ENCODE results near the gene LINC01488. TPM values are rescaled to one million over a fixed set of nuclear protein-coding genes. Genes with fewer than 3 reads are reported as not detected.

LINC01488 gene
- total and polyA plus RNA-seq, 3 donors from 2014 or later: not detected

DNA sequence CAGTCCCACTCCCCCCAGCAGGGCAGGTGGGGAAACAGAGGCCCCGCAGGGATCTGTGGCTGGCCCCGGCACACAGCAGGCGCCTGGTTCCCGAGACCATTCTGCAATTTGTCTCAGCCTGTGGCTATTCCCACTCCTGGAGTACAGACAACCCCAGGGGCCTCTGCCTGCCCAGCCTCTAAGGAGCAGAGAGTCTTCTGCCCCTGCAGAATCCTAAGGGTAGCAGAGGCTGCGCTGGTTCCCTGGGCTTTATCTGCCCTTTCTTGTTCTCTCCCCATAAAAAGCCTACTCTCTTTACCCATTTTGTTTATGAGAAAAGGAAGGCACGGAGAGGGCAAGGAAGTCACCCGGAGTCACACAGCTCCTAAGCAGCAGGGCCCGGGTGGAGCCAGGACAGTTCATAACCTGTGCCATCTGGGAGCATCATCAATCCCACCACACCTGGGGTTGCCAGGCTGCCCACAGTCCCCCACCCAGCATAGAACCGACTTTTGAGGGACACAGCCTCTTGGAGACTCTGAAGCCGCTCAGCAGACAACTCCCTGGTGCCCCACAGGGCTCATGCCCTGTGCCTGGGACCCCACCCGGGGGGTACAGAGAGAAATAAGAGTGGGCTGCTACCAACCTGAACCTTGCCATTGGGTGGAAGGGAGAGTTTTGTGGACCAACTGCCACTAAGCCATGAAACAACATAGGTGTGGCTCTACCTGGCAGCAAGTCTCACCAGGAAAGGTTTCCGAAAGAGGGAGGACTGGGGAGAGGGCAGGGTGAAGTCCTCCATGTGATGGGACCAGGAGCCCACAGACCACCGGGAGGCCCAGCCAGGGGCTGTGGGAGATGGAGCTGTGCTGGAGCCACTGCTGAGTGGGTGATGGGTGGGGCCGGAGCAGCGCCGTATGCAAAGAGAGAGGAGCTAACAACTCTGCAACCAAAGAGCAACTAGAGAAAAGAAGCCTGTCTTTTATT lies 17.2 kb upstream of the LINC01488 start:
- Histone ChIP-seq H3K4me1 (no peaks in the 10 kb centered on the region), H3K4me3 (no peak overlapping the region), H3K27me3 (no peaks in the 10 kb centered on the region), H3K36me3 (ENCODE audit: low read depth, missing control alignments) (no peaks in the 10 kb centered on the region), H3K9me3 (no peaks in the 10 kb centered on the region), H3K27ac (no peak overlapping the region)
- intact Hi-C loops (cut with DNase I; ENCODE audit: low total_unique reads): no loop called here
- TF ChIP-seq, protein P1, sequence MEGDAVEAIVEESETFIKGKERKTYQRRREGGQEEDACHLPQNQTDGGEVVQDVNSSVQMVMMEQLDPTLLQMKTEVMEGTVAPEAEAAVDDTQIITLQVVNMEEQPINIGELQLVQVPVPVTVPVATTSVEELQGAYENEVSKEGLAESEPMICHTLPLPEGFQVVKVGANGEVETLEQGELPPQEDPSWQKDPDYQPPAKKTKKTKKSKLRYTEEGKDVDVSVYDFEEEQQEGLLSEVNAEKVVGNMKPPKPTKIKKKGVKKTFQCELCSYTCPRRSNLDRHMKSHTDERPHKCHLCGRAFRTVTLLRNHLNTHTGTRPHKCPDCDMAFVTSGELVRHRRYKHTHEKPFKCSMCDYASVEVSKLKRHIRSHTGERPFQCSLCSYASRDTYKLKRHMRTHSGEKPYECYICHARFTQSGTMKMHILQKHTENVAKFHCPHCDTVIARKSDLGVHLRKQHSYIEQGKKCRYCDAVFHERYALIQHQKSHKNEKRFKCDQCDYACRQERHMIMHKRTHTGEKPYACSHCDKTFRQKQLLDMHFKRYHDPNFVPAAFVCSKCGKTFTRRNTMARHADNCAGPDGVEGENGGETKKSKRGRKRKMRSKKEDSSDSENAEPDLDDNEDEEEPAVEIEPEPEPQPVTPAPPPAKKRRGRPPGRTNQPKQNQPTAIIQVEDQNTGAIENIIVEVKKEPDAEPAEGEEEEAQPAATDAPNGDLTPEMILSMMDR (IDR thresholded peaks at IDR 0.05): no peak
- TF ChIP-seq POLR2A (IDR thresholded peaks at IDR 0.05): no peak
- 86% methylated on average over 15 of the region's 16 CpGs for WGBS, 2 donors
- DNase-seq: no peak

GRCh38 chr11:69465236-69466000 lies 16.0 kb upstream of the LINC01488 start:
- intact Hi-C loops (cut with DNase I; ENCODE audit: low total_unique reads): no loop called here

GRCh38 chr11:69466039-69466438 lies 15.4 kb upstream of the LINC01488 start:
- Histone ChIP-seq H3K27me3 (no peaks in the 10 kb centered on the region), H3K4me1 (no peaks in the 10 kb centered on the region), H3K27ac (no peak overlapping the region), H3K36me3 (ENCODE audit: low read depth, missing control alignments) (no peaks in the 10 kb centered on the region), H3K4me3 (no peak overlapping the region), H3K9me3 (no peaks in the 10 kb centered on the region)
- no peak for DNase-seq
- WGBS, 2 donors: 94 to 95% methylated on average over 6 of the region's 6 CpGs
- TF ChIP-seq POLR2A (IDR thresholded peaks at IDR 0.05): no peak
- TF ChIP-seq, protein P1 (IDR thresholded peaks at IDR 0.05): no peak
- intact Hi-C loops (cut with DNase I; ENCODE audit: low total_unique reads): no loop called here

More at GRCh38 chr11:69465236-69466000, 16.0 kb upstream of the LINC01488 start:
- H3K27ac ChIP-seq: no peak overlapping the region
- WGBS, 2 donors: 88% methylated on average over 7 to 17 of the region's 17 CpGs
- H3K9me3 ChIP-seq: no peaks in the 10 kb centered on the region
- H3K36me3 ChIP-seq (ENCODE audit: low read depth, missing control alignments): no peaks in the 10 kb centered on the region
- no peaks in the 10 kb centered on the region for H3K27me3 ChIP-seq
- no peak overlapping the region for H3K4me3 ChIP-seq
- DNase-seq: no peak
- TF ChIP-seq POLR2A (IDR thresholded peaks at IDR 0.05): no peak
- TF ChIP-seq, protein P1 (IDR thresholded peaks at IDR 0.05): no peak
- H3K4me1 ChIP-seq: no peaks in the 10 kb centered on the region

- no peaks in the 10 kb centered on the region for H3K4me1 ChIP-seq
- no peak overlapping the region for H3K4me3 ChIP-seq
- intact Hi-C loops (cut with DNase I; ENCODE audit: low total_unique reads): no loop called here
- no peak for DNase-seq
- H3K27ac ChIP-seq: no peak overlapping the region
- no peaks in the 10 kb centered on the region for H3K36me3 ChIP-seq (ENCODE audit: low read depth, missing control alignments)
- H3K9me3 ChIP-seq: no peaks in the 10 kb centered on the region
- no peaks in the 10 kb centered on the region for H3K27me3 ChIP-seq
- 90 to 92% methylated on average over 4 of the region's 4 CpGs for WGBS, 2 donors
- TF ChIP-seq, protein P1 (IDR thresholded peaks at IDR 0.05): no peak
- no peak for TF ChIP-seq POLR2A (IDR thresholded peaks at IDR 0.05)
Measured at GRCh38 chr11:69467196-69467595, 14.3 kb upstream of the LINC01488 start.
